ENCODE data around the gene CEACAM4.

DNA sequence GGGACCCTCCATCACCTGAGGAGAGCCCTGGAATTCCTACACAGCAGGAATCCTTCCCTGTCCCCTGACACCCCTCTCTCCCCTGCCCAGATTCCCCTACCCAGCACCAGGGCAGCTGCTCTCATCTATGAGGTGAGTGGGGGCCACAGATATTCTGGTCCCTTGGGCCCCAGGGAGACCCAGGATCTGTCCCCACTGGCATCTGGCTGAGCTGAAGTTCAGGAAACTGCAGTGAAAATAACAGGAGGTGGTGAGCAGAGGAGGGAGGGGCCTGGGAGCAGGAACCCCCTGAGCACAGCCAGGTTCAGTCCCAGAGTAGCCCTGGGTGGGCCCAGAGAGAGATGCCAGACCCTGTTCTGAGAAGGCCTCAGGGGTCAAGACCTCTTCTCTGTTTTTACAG, 40.8 kb downstream of the CEACAM4 start:
- TF ChIP-seq, protein P1, sequence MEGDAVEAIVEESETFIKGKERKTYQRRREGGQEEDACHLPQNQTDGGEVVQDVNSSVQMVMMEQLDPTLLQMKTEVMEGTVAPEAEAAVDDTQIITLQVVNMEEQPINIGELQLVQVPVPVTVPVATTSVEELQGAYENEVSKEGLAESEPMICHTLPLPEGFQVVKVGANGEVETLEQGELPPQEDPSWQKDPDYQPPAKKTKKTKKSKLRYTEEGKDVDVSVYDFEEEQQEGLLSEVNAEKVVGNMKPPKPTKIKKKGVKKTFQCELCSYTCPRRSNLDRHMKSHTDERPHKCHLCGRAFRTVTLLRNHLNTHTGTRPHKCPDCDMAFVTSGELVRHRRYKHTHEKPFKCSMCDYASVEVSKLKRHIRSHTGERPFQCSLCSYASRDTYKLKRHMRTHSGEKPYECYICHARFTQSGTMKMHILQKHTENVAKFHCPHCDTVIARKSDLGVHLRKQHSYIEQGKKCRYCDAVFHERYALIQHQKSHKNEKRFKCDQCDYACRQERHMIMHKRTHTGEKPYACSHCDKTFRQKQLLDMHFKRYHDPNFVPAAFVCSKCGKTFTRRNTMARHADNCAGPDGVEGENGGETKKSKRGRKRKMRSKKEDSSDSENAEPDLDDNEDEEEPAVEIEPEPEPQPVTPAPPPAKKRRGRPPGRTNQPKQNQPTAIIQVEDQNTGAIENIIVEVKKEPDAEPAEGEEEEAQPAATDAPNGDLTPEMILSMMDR (IDR thresholded peaks at IDR 0.05), result no peak
- no peak for TF ChIP-seq POLR2A (IDR thresholded peaks at IDR 0.05)
- TF ChIP-seq POLR2AphosphoS5 (IDR thresholded peaks at IDR 0.05), result no peak
